Naive thymus-derived CD8-positive, alpha-beta T cell (primary cell): ENCODE measurements around the gene KIF17. TPM values are rescaled to one million over a fixed set of nuclear protein-coding genes. Genes with fewer than 3 reads are reported as not detected.
"Not testable (repeated sequence)": the region's sequence is repeated elsewhere in the genome, so short reads cannot be mapped to it uniquely, and the experiment has no call there.

ENCODE experiments used
- ATAC-seq, 2 donors: fragments of 150-1000 bp; cut with Tn5 transposase in 1 of 2; sonication (Bioruptor Pico), chemical (Tn5 transposase) in 1 of 2; 1 replicate in 1 of 2; 2 replicates in 1 of 2; pipeline ENCODE4 v1.10.0; 2021; ENCODE audit warnings: mild to moderate bottlenecking in 2 of 2, moderate library complexity in 2 of 2
- POLR2A ChIA-PET: fragments of 350-600 bp; sonication (Branson Sonifier 250); formaldehyde crosslinking; loops from one replicate; lab custom pipeline; 2021; ENCODE audit warnings: antibody characterized with exemption; lab: Charles Lee
- DNase-seq, 10 donors: peaks; one replicate each; pipeline versions ENCODE4 v3.0.0 to v3.0.0-alpha.2; 2020 to 2022
- H3K27ac Mint-ChIP-seq, 10 donors: one replicate each; pipeline ENCODE4 v1.8.0; 2020 to 2022; ENCODE audit warnings: mild to moderate bottlenecking in 10 of 10, mixed read lengths in 10 of 10, moderate library complexity in 4 of 10, inconsistent platforms in 1 of 10
- H3K27me3 Mint-ChIP-seq, 5 donors: one replicate each; pipeline ENCODE4 v1.8.0; 2021 to 2022; ENCODE audit warnings: mixed read lengths in 5 of 5
- H3K36me3 Mint-ChIP-seq, 3 donors: one replicate each; pipeline ENCODE4 v1.8.0; 2020 to 2022; ENCODE audit warnings: mixed read lengths in 3 of 3, mild to moderate bottlenecking in 2 of 3, inconsistent platforms in 1 of 3
- H3K4me1 Mint-ChIP-seq, 4 donors: one replicate each; pipeline ENCODE4 v1.8.0; 2021 to 2022; ENCODE audit warnings: mixed read lengths in 4 of 4
- H3K4me3 Mint-ChIP-seq, 10 donors: one replicate each; pipeline ENCODE4 v1.8.0; 2020 to 2022; ENCODE audit warnings: mild to moderate bottlenecking in 10 of 10, mixed read lengths in 10 of 10, moderate library complexity in 6 of 10, inconsistent platforms in 1 of 10
- H3K9me3 Mint-ChIP-seq, 9 donors: one replicate each; pipeline ENCODE4 v1.8.0; 2020 to 2022; ENCODE audit warnings: mixed read lengths in 9 of 9, mild to moderate bottlenecking in 3 of 9, inconsistent platforms in 1 of 9, moderate library complexity in 1 of 9
- polyA plus RNA-seq, 3 donors: library from polyadenylated mRNA; unstranded; fragments of 300-500 nt; fragmentation: Illumina TruSeq; gene quantifications; one replicate each; pipeline ENCODE4 v1.2.3, GENCODE V29; 2021
- total RNA-seq, 8 experiments: library from RNA in 2 of 8; stranded (reverse) in 2 of 8; gene quantifications; one replicate each; pipeline ENCODE4 v1.2.3 and lab custom pipeline; 2021 to 2026

Gene KIF17
- total and polyA plus RNA-seq, 5 experiments from 2014 or later: not detected

GRCh38 chr1:20718343-20718882, 606 bp upstream of the KIF17 start:
- H3K4me3 Mint-ChIP-seq: peak overlapping the region; percentile 56 to 81 (median 74)
- peak overlapping the region in 4 of 10 donors; percentile 1 to 71 (median 16) for H3K27ac Mint-ChIP-seq
- not testable (repeated sequence) for H3K9me3 Mint-ChIP-seq, H3K36me3 Mint-ChIP-seq, ATAC-seq
- H3K27me3 Mint-ChIP-seq: peaks cover 12 to 42% (median 26%) of the 10 kb centered on the region in 5 donors
- DNase-seq: peak in 1 of 10 donors; percentile 51
- POLR2A ChIA-PET: interaction anchor here (1.4 kb wide), 1 partner anchor 57 kb away, joined by 3 read pairs; no protein-coding TSS in a partner anchor
- H3K4me1 Mint-ChIP-seq: peaks cover 4 to 11% (median 10%) of the 10 kb centered on the region in 4 donors

DNA sequence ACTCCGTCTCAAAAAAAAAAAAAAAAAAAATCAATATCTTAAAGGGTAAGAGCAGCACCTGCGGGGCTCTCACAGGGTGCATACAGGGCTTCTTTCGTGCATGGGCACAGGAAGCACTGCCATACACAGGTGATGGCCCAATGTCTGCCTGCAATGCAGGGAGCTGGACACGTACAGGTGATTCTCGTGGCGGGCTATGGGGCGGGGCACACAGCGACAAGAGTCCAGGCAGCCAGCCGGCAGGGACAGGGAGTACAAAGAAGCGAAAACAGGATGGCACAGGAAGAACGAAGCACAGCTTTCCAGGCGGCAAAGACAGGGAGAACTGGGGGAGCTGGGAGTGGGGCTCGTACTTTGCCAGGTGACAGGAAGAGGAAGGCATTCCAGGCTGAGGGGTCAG, 1.6 kb downstream of the KIF17 start:
- POLR2A ChIA-PET: no interaction called here
- Mint-ChIP-seq H3K4me3 (peak overlapping the region; percentile 42 to 81 (median 73)), H3K4me1 (peaks cover 2 to 11% (median 10%) of the 10 kb centered on the region in 4 donors), H3K27ac (peak overlapping the region in 3 of 10 donors; percentile 10 to 90 (median 64)), H3K9me3 (peaks cover 0 to 2% (median 0%) of the 10 kb centered on the region in 9 donors), H3K36me3 (peaks cover 0 to 2% (median 0%) of the 10 kb centered on the region in 3 donors), H3K27me3 (peaks cover 10 to 39% (median 28%) of the 10 kb centered on the region in 5 donors)
- ATAC-seq (no peak), DNase-seq (peak in 1 of 10 donors; percentile 43)

DNA sequence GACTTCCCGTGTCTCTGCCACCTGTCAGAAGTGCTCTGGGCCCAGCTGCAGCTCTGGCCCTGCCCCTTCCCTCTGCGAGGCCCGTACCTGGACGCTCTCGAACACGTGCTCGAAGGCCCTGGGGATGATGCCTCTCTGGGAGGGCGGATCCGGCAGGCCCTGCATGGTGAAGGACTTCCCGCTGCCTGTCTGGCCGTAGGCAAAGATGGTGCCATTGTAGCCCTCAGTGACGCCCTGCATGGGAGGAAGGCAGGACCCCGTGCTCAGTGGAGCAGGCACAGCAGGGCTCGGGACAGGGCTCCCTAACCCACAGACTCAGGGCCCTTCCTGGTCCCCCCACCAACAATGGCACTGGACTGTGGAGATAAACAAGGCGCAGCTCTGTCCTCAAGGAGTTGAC, 2.4 kb downstream of the KIF17 start:
- Mint-ChIP-seq H3K36me3 (peaks cover 0 to 2% (median 0%) of the 10 kb centered on the region in 3 donors), H3K9me3 (peaks cover 0 to 2% (median 0%) of the 10 kb centered on the region in 9 donors), H3K4me3 (peak overlapping the region in 3 of 10 donors; percentile 18 to 63 (median 58)), H3K4me1 (peaks cover 2 to 11% (median 10%) of the 10 kb centered on the region in 4 donors), H3K27ac (peak overlapping the region in 1 of 10 donors; percentile 70), H3K27me3 (peaks cover 10 to 41% (median 28%) of the 10 kb centered on the region in 5 donors)
- DNase-seq: no peak
- no peak for ATAC-seq
- POLR2A ChIA-PET: no interaction called here

GRCh38 chr1:20713440-20713839, 4.4 kb downstream of the KIF17 start:
- Mint-ChIP-seq H3K36me3 (peaks cover 0 to 2% (median 0%) of the 10 kb centered on the region in 3 donors), H3K4me3 (no peak overlapping the region), H3K9me3 (peaks cover 0 to 2% (median 0%) of the 10 kb centered on the region in 9 donors), H3K27ac (peak overlapping the region in 1 of 10 donors; percentile 9), H3K4me1 (peaks cover 2 to 9% (median 6%) of the 10 kb centered on the region in 4 donors), H3K27me3 (peaks cover 7 to 42% (median 23%) of the 10 kb centered on the region in 5 donors)
- ATAC-seq (no peak), DNase-seq (no peak)
- POLR2A ChIA-PET: interaction anchor here (0.7 kb wide), 1 partner anchor 19 kb away, joined by 4 read pairs; the partner anchor contains the start of gene SH2D5

- no peak for DNase-seq
These were observed 5.6 kb downstream of the KIF17 start for GRCh38 chr1:20712215-20712577.

GRCh38 chr1:20711285-20712214, 6.3 kb downstream of the KIF17 start:
- Mint-ChIP-seq H3K27me3 (peaks cover 5 to 33% (median 19%) of the 10 kb centered on the region in 5 donors), H3K4me3 (no peak overlapping the region), H3K4me1 (peaks cover 0 to 4% (median 1%) of the 10 kb centered on the region in 4 donors), H3K36me3 (peaks cover 0 to 2% (median 0%) of the 10 kb centered on the region in 3 donors), H3K9me3 (peaks cover 0 to 2% (median 0%) of the 10 kb centered on the region in 9 donors), H3K27ac (no peak overlapping the region)
- DNase-seq (no peak), ATAC-seq (no peak)
- POLR2A ChIA-PET: no interaction called here

More at GRCh38 chr1:20712215-20712577, 5.6 kb downstream of the KIF17 start:
- no peak overlapping the region for H3K4me3 Mint-ChIP-seq
- no peak for ATAC-seq
- peaks cover 0 to 9% (median 3%) of the 10 kb centered on the region in 4 donors for H3K4me1 Mint-ChIP-seq
- no peak overlapping the region for H3K27ac Mint-ChIP-seq
- peaks cover 7 to 38% (median 23%) of the 10 kb centered on the region in 5 donors for H3K27me3 Mint-ChIP-seq
- POLR2A ChIA-PET: no interaction called here
- peaks cover 0 to 2% (median 0%) of the 10 kb centered on the region in 3 donors for H3K36me3 Mint-ChIP-seq
- H3K9me3 Mint-ChIP-seq: peaks cover 0 to 2% (median 0%) of the 10 kb centered on the region in 9 donors

GRCh38 chr1:20710469-20711284, 7.1 kb downstream of the KIF17 start:
- no peak overlapping the region for H3K4me3 Mint-ChIP-seq

GRCh38 chr1:20709868-20710267, 7.9 kb downstream of the KIF17 start:
- H3K36me3 Mint-ChIP-seq: no peaks in the 10 kb centered on the region
- H3K9me3 Mint-ChIP-seq: no peaks in the 10 kb centered on the region
- POLR2A ChIA-PET: no interaction called here
- ATAC-seq (no peak), DNase-seq (no peak)
- no peak overlapping the region for H3K27ac Mint-ChIP-seq
- H3K4me1 Mint-ChIP-seq: no peaks in the 10 kb centered on the region
- H3K4me3 Mint-ChIP-seq: no peak overlapping the region
- peaks cover 0 to 18% (median 5%) of the 10 kb centered on the region in 5 donors for H3K27me3 Mint-ChIP-seq

More at GRCh38 chr1:20710469-20711284, 7.1 kb downstream of the KIF17 start:
- DNase-seq (no peak), ATAC-seq (no peak)
- Mint-ChIP-seq H3K27ac (no peak overlapping the region), H3K27me3 (peaks cover 0 to 25% (median 14%) of the 10 kb centered on the region in 5 donors), H3K4me1 (no peaks in the 10 kb centered on the region), H3K9me3 (no peaks in the 10 kb centered on the region), H3K36me3 (no peaks in the 10 kb centered on the region)
- POLR2A ChIA-PET: no interaction called here

- Mint-ChIP-seq H3K27ac (no peak overlapping the region), H3K4me1 (no peaks in the 10 kb centered on the region), H3K4me3 (no peak overlapping the region), H3K9me3 (no peaks in the 10 kb centered on the region), H3K36me3 (no peaks in the 10 kb centered on the region), H3K27me3 (peaks cover 0 to 15% (median 4%) of the 10 kb centered on the region in 5 donors)
- DNase-seq (no peak), ATAC-seq (no peak)
- POLR2A ChIA-PET: no interaction called here
These were observed 8.9 kb downstream of the KIF17 start for GRCh38 chr1:20708891-20709290.

DNA sequence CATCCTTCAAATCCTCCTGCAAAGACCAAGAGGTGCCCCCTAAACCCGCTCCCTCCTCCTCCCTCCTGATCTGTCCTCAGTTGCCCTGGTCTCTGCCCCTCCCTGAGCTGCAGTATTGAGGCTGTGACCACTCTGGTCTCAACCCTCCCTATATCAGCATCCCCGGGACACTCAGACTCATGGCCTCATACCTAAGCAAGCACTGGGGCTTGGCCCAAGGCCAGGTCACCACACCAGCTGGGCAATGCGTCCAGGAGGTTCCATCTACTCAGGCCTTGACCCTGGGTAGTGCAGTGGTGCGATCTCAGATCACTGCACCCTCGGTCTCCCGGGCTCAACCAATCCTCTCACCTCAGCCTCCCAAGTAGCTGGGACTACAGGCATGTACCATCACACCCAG, 9.8 kb downstream of the KIF17 start:
- POLR2A ChIA-PET: no interaction called here
- ATAC-seq (no peak), DNase-seq (no peak)
- Mint-ChIP-seq H3K27ac (peak overlapping the region in 3 of 10 donors; percentile 56 to 86 (median 66)), H3K4me3 (no peak overlapping the region), H3K27me3 (peaks cover 0 to 11% (median 3%) of the 10 kb centered on the region in 5 donors), H3K4me1 (no peaks in the 10 kb centered on the region), H3K36me3 (no peaks in the 10 kb centered on the region), H3K9me3 (no peaks in the 10 kb centered on the region)

DNA sequence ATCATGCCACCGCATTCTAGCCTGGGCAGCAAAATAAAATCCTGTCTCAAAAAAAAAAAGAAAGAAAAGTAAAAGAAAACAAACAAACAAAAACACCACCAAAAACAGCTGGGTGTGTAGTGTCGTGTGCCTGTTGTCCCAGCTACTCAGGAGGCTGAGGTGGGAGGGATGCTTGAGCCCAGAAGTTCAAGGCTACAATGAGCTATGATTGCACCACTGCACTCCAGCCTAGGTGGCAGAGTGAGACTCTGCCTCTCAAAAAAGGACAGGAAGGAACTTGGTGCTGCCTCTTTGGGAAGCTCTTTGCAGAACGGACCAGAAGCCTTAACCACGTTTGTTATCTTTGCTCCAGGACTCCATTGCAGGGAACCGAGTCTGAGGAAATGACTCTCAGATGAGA, 11.0 kb downstream of the KIF17 start:
- DNase-seq: no peak
- Mint-ChIP-seq H3K27ac (peak overlapping the region in 1 of 10 donors; percentile 39), H3K9me3 (no peaks in the 10 kb centered on the region), H3K36me3 (no peaks in the 10 kb centered on the region), H3K4me1 (no peaks in the 10 kb centered on the region), H3K27me3 (peaks cover 0 to 12% (median 2%) of the 10 kb centered on the region in 5 donors), H3K4me3 (no peak overlapping the region)
- POLR2A ChIA-PET: interaction anchor here (0.7 kb wide), 1 partner anchor 26 kb away, joined by 4 read pairs; the partner anchor contains the start of gene SH2D5
- ATAC-seq: no peak
